ENCODE measurements around the gene BBS2. TPM values are rescaled to one million over a fixed set of nuclear protein-coding genes. Genes with fewer than 3 reads are reported as not detected.

The BBS2 gene
- total and polyA plus RNA-seq, 2 of the 13 experiments (the other 11 are each of a cell fraction or from before 2014, with no cell fraction given) = 59.7 to 68.3 TPM

DNA sequence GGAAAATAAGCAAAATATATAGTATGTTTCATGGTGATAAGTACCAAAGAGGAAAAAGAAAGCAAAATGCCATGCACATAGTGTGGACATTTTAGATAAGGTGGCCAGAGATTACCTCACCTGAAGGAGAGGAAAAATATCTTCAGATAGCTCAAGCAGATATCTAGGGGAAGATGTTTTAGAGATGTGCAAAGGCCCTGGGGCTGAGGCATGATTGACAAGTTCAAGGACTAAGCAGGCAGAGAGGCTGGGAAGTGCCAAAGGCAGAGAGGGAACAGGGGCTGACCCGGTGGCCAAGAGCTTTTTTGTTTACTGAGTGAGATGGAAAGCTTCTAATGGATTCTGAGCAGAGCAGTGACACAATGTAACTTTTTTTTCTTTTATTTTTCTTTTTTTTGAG, 40.6 kb upstream of the BBS2 start (continued):
- TF ChIP-seq MBD4 (IDR thresholded peaks at IDR 0.05; ENCODE audit: borderline replicate concordance, low read length) (no peak), ZMYM3 (CRISPR knock-in tag; IDR thresholded peaks at IDR 0.05) (peak; percentile 61; the same call in 1 of the 2 replicates), ZNF230 (CRISPR knock-in tag; IDR thresholded peaks at IDR 0.05) (no peak), CHCHD3 (CRISPR knock-in tag; IDR thresholded peaks at IDR 0.05) (no peak), MEIS2 (CRISPR knock-in tag; IDR thresholded peaks at IDR 0.05) (peak; percentile 43; the same call in 1 of the 2 replicates), RBFOX2 (IDR thresholded peaks at IDR 0.05; ENCODE audit: low read depth, low read length) (no peak), ZSCAN21 (CRISPR knock-in tag; IDR thresholded peaks at IDR 0.05; ENCODE audit: borderline replicate concordance) (no peak), PHF5A (CRISPR knock-in tag; IDR thresholded peaks at IDR 0.05; ENCODE audit: low read depth, unreplicated experiment) (no peak), TP53 (CRISPR knock-in tag; conservative IDR thresholded peaks at IDR 0.05) (no peak)
- TF ChIP-seq, protein P1, sequence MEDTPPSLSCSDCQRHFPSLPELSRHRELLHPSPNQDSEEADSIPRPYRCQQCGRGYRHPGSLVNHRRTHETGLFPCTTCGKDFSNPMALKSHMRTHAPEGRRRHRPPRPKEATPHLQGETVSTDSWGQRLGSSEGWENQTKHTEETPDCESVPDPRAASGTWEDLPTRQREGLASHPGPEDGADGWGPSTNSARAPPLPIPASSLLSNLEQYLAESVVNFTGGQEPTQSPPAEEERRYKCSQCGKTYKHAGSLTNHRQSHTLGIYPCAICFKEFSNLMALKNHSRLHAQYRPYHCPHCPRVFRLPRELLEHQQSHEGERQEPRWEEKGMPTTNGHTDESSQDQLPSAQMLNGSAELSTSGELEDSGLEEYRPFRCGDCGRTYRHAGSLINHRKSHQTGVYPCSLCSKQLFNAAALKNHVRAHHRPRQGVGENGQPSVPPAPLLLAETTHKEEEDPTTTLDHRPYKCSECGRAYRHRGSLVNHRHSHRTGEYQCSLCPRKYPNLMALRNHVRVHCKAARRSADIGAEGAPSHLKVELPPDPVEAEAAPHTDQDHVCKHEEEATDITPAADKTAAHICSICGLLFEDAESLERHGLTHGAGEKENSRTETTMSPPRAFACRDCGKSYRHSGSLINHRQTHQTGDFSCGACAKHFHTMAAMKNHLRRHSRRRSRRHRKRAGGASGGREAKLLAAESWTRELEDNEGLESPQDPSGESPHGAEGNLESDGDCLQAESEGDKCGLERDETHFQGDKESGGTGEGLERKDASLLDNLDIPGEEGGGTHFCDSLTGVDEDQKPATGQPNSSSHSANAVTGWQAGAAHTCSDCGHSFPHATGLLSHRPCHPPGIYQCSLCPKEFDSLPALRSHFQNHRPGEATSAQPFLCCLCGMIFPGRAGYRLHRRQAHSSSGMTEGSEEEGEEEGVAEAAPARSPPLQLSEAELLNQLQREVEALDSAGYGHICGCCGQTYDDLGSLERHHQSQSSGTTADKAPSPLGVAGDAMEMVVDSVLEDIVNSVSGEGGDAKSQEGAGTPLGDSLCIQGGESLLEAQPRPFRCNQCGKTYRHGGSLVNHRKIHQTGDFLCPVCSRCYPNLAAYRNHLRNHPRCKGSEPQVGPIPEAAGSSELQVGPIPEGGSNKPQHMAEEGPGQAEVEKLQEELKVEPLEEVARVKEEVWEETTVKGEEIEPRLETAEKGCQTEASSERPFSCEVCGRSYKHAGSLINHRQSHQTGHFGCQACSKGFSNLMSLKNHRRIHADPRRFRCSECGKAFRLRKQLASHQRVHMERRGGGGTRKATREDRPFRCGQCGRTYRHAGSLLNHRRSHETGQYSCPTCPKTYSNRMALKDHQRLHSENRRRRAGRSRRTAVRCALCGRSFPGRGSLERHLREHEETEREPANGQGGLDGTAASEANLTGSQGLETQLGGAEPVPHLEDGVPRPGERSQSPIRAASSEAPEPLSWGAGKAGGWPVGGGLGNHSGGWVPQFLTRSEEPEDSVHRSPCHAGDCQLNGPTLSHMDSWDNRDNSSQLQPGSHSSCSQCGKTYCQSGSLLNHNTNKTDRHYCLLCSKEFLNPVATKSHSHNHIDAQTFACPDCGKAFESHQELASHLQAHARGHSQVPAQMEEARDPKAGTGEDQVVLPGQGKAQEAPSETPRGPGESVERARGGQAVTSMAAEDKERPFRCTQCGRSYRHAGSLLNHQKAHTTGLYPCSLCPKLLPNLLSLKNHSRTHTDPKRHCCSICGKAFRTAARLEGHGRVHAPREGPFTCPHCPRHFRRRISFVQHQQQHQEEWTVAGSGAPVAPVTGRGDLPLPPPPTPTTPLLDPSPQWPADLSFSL (CRISPR knock-in tag; IDR thresholded peaks at IDR 0.05) = no peak

Data from HepG2 (cell line).